BLaER1 treated with 17β-estradiol and CSF1 and Interleukin-3, amounts not matched to agents 10 nM and 100 nM (cell line): Measurements from ENCODE around the gene FPGS.
A peak's percentile ranks its signal among the peaks of the same experiment; 100 is the strongest.
"Not testable (repeated sequence)": the region's sequence is repeated elsewhere in the genome, so short reads cannot be mapped to it uniquely, and the experiment has no call there.

Source experiments
- H3K27ac ChIP-seq, 11 experiments: shearing (Covaris generic); formaldehyde crosslinking; 2 replicates each; pipeline ENCODE4 v1.8.1; 2022
- H3K27me3 ChIP-seq, 11 experiments: shearing (Covaris generic); formaldehyde crosslinking; 2 replicates each; pipeline ENCODE4 v1.8.1; 2022
- H3K36me3 ChIP-seq, 11 experiments: shearing (Covaris generic); formaldehyde crosslinking; 2 replicates each; pipeline ENCODE4 v1.8.1; 2022
- H3K4me1 ChIP-seq, 10 experiments: shearing (Covaris generic); formaldehyde crosslinking; 2 replicates each; pipeline ENCODE4 v1.8.1; 2022
- H3K4me2 ChIP-seq, 11 experiments: shearing (Covaris generic); formaldehyde crosslinking; 2 replicates each; pipeline ENCODE4 v1.8.1; 2022
- H3K4me3 ChIP-seq, 10 experiments: shearing (Covaris generic); formaldehyde crosslinking; 2 replicates each; pipeline ENCODE4 v1.8.1; 2022
- H3K9ac ChIP-seq, 11 experiments: shearing (Covaris generic); formaldehyde crosslinking; 2 replicates each; pipeline ENCODE4 v1.8.1; 2022
- H3K9me3 ChIP-seq, 11 experiments: shearing (Covaris generic); formaldehyde crosslinking; replicated peaks in 1 of 11; 2 replicates each; pipeline ENCODE4 v1.8.1; 2022
- H4K20me1 ChIP-seq, 11 experiments: shearing (Covaris generic); formaldehyde crosslinking; 2 replicates each; pipeline ENCODE4 v1.8.1; 2022
- Cebpa-rat ChIP-seq, 11 experiments: shearing (Covaris generic); IDR thresholded peaks; 2 replicates each; pipeline ENCODE4 v1.8.1; 2022

The FPGS gene

GRCh38 chr9:127780126-127780885 is 22.4 kb upstream of the FPGS start:
- peaks cover 87 to 95% (median 93%) of the 10 kb centered on the region in 10 experiments for H3K4me1 ChIP-seq
- H3K27me3 ChIP-seq, result no peaks in the 10 kb centered on the region
- peak overlapping the region in 10 of 11 experiments; percentile 6 to 90 (median 82); a peak in 20 of 22 replicates for H3K9ac ChIP-seq
- no peaks in the 10 kb centered on the region for H3K9me3 ChIP-seq
- H3K4me3 ChIP-seq, result 0 out of 20 replicates have a peak overlapping the region, but pooled peaks of 1 of the 10 experiments have one; percentile 69
- peak overlapping the region; percentile 92 to 99 (median 97) for H3K4me2 ChIP-seq
- H4K20me1 ChIP-seq, result peaks cover 0 to 6% (median 0%) of the 10 kb centered on the region in 11 experiments; a peak in 3 of 22 replicates
- peak overlapping the region; percentile 16 to 96 (median 92); a peak in 21 of 22 replicates for H3K27ac ChIP-seq
- TF ChIP-seq Cebpa-rat (IDR thresholded peaks at IDR 0.05), result no peak
- H3K36me3 ChIP-seq, result no peaks in the 10 kb centered on the region

GRCh38 chr9:127780909-127781308 is 21.8 kb upstream of the FPGS start:
- not testable (repeated sequence) for H3K9me3 ChIP-seq, H3K4me3 ChIP-seq, H3K36me3 ChIP-seq, H4K20me1 ChIP-seq, H3K27me3 ChIP-seq
- Histone ChIP-seq H3K27ac (peak overlapping the region in 10 of 11 experiments; percentile 83 to 96 (median 93); a peak in 21 of 22 replicates), H3K4me1 (peaks cover 81 to 90% (median 88%) of the 10 kb centered on the region in 10 experiments), H3K9ac (peak overlapping the region in 10 of 11 experiments; percentile 6 to 98 (median 84); a peak in 20 of 22 replicates), H3K4me2 (peak overlapping the region; percentile 92 to 99 (median 97))
- TF ChIP-seq Cebpa-rat (IDR thresholded peaks at IDR 0.05), result peak in 9 of 11 experiments; percentile 14 to 87 (median 66); a peak in 12 of 22 replicates

- Histone ChIP-seq H3K4me2 (peak overlapping the region; percentile 78 to 99 (median 96)), H3K27me3 (no peaks in the 10 kb centered on the region), H3K9ac (peak overlapping the region in 10 of 11 experiments; percentile 20 to 98 (median 84); a peak in 17 of 22 replicates), H4K20me1 (peaks cover 8 to 15% (median 9%) of the 10 kb centered on the region in 11 experiments; a peak in 21 of 22 replicates), H3K9me3 (no peaks in the 10 kb centered on the region), H3K36me3 (peaks cover 0 to 4% (median under 1%) of the 10 kb centered on the region in 11 experiments; a peak in 8 of 22 replicates), H3K27ac (peak overlapping the region in 10 of 11 experiments; percentile 83 to 96 (median 93); a peak in 20 of 22 replicates), H3K4me1 (peaks cover 73 to 81% (median 79%) of the 10 kb centered on the region in 10 experiments), H3K4me3 (peak overlapping the region in 1 of 10 experiments; percentile 97; a peak in 1 of 20 replicates)
- TF ChIP-seq Cebpa-rat (IDR thresholded peaks at IDR 0.05), result no peak
These were observed 20.9 kb upstream of the FPGS start for GRCh38 chr9:127781806-127782205.

DNA sequence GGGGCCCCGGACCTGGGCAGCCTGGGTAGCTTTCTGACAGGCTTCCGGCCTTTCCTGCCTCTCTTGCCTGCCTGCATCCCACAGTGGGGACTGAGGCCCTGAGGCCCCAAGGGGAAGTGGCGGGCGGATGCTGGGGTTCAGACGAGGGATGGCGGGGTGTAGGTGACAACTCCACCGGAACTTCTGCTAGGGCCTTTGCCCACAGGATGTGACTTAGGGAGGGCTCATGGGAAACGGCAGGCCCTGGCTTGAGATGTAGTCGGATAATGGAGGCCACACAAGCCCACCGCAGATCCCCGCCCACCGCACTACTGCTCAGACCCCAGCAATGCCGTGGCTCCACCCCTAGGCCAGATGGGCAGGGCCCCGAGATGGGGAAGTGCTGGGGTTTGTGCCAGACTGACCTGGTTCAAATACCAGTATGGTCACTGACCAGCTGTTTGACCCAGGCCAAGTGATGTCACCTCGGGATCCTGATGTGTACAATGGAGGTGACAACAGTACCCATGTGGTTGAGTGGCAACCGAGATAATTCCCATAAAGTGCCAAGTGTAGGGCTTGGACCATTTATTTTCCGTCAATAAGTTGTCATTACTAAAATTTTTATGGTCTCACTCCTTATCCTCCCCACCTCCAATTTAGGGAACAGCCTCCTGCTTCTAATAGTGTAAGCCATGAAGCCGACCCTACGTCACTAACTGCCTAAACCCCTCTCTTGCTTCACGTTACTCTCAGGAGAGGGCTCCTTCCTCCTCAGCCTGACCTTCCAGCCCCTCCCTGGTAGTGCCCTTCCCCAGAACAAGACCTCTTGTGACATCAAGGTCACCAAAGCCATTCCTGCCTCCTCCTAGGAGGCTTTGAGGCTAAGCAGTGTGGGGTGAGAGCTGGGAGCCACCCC is 19.3 kb upstream of the FPGS start:
- Histone ChIP-seq H3K36me3 (peaks cover 15 to 20% (median 16%) of the 10 kb centered on the region in 11 experiments), H3K27ac (peak overlapping the region; percentile 81 to 96 (median 94)), H4K20me1 (peaks cover 24 to 30% (median 24%) of the 10 kb centered on the region in 11 experiments), H3K4me2 (peak overlapping the region; percentile 78 to 99 (median 96)), H3K9me3 (no peaks in the 10 kb centered on the region), H3K27me3 (no peaks in the 10 kb centered on the region), H3K4me3 (peak overlapping the region in 8 of 10 experiments; percentile 17 to 99 (median 96); a peak in 15 of 20 replicates), H3K9ac (peak overlapping the region; percentile 90 to 98 (median 96)), H3K4me1 (peaks cover 79 to 81% (median 79%) of the 10 kb centered on the region in 10 experiments)
- TF ChIP-seq Cebpa-rat (IDR thresholded peaks at IDR 0.05), result peak in 5 of 11 experiments; percentile 12 to 72 (median 33); a peak in 3 of 22 replicates

DNA sequence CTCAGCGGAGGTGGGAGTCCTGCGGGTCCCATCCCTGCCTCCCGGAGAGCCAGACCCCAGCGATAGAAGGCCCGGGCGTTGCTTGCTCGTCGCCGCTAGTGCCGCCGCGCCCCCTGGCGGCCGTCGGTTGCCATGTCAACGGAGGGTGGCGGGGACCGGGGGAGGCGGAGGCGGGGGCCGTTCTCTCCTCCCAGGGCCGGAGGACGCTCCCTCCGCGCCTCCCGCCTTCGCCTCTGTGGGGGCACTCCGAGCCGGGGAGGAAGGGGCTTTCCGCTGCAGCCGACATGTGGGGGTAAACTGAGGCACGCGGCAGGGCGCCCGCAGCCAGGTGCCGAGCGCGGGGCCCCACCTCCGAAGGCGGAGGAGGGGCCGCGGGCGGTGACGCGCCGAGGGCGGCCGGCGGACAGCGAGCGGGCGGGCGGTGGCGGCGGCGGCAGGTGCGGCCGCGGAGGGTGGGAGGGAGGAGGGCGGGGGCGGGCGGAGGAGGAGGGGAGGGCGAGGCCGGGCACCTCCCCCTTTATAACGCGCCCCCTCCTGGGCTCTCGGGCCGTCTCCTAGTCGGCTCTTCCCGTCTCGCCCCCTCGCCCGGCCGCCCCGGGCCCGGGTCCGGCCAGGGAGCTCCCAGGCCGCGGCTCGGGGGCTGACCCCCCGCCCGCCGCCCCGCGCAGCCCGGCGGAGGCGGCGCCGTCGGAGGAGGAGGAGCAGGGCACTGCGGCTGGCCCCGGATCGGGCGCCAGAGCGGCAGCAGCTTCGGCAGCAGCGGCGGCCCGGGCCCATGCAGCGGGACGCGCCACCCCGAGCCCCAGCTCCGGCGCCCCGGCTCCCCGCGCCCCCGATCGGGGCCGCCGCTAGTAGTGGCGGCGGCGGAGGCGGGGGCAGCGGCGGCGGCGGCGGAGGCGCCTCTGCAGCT is 17.4 kb upstream of the FPGS start:
- peaks cover 43 to 44% (median 43%) of the 10 kb centered on the region in 11 experiments for H4K20me1 ChIP-seq
- TF ChIP-seq Cebpa-rat (IDR thresholded peaks at IDR 0.05), result no peak
- no peaks in the 10 kb centered on the region for H3K9me3 ChIP-seq
- H3K27ac ChIP-seq, result peak overlapping the region; percentile 90 to 96 (median 94)
- peaks cover 34 to 39% (median 35%) of the 10 kb centered on the region in 11 experiments for H3K36me3 ChIP-seq
- H3K4me2 ChIP-seq, result peak overlapping the region; percentile 78 to 100 (median 97)
- no peaks in the 10 kb centered on the region for H3K27me3 ChIP-seq
- H3K9ac ChIP-seq, result peak overlapping the region; percentile 90 to 98 (median 96)
- H3K4me1 ChIP-seq, result peaks cover 79 to 81% (median 79%) of the 10 kb centered on the region in 10 experiments
- peak overlapping the region; percentile 88 to 99 (median 98) for H3K4me3 ChIP-seq

DNA sequence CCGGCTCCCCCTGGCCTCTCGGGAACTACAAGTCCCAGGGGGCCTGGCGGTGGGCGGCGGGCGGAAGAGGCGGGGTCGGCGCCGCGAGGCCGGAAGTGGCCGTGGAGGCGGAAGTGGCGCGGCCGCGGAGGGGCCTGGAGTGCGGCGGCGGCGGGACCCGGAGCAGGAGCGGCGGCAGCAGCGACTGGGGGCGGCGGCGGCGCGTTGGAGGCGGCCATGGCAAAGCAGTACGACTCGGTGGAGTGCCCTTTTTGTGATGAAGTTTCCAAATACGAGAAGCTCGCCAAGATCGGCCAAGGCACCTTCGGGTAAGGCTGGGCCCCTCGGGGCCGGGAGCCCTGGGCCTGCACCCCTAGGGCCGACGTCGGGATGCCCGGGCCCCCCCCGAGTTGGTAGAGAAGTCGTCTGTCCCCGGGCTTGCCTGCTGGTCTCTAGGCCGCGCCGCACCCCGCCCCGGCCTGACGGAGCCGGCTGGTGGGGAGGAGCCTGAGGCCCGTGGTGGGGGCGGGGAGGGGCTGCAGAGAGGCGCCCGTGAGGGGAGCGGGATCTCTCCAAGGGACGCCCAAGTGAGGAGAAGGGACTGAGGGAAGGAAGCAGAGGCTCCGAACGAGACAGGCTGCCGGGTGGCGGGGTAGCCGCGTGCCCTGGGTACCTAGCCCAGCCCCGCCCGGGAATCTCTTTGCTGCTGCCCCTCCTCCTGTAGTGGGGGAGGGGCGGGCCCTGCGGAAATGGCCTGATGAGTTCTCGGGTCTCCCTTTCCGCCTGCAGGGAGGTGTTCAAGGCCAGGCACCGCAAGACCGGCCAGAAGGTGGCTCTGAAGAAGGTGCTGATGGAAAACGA is 16.5 kb upstream of the FPGS start, which contains the start of gene CDK9:
TSS of gene CDK9 (plus strand) at position 102 of the 840 bp plus-strand sequence. CDS start at position 217, 115 bp downstream.
- H3K36me3 ChIP-seq, result peaks cover 43 to 48% (median 44%) of the 10 kb centered on the region in 11 experiments
- H3K27ac ChIP-seq, result peak within 1 kb of the TSS; percentile 90 to 96 (median 94)
- no peaks in the 10 kb centered on the region for H3K27me3 ChIP-seq
- H3K4me1 ChIP-seq, result peaks cover 79 to 81% (median 79%) of the 10 kb centered on the region in 10 experiments
- peak within 1 kb of the TSS; percentile 90 to 98 (median 96) for H3K9ac ChIP-seq
- H3K4me2 ChIP-seq, result peak within 1 kb of the TSS; percentile 92 to 100 (median 98)
- H3K4me3 ChIP-seq, result peak within 1 kb of the TSS; percentile 88 to 99 (median 98)
- H4K20me1 ChIP-seq, result peaks cover 50 to 52% (median 52%) of the 10 kb centered on the region in 11 experiments
- TF ChIP-seq Cebpa-rat (IDR thresholded peaks at IDR 0.05), result no peak
- no peaks in the 10 kb centered on the region for H3K9me3 ChIP-seq

GRCh38 chr9:127786773-127787104 is 15.9 kb upstream of the FPGS start:
- Histone ChIP-seq H3K4me2 (peak overlapping the region; percentile 92 to 100 (median 95)), H3K27ac (peak overlapping the region; percentile 90 to 96 (median 94); a peak in 21 of 22 replicates), H3K27me3 (no peaks in the 10 kb centered on the region), H3K9ac (peak overlapping the region; percentile 90 to 98 (median 96)), H3K9me3 (no peaks in the 10 kb centered on the region), H3K4me3 (peak overlapping the region; percentile 88 to 99 (median 98)), H3K4me1 (peaks cover 78 to 81% (median 79%) of the 10 kb centered on the region in 10 experiments), H4K20me1 (peaks cover 50 to 58% (median 58%) of the 10 kb centered on the region in 11 experiments), H3K36me3 (peaks cover 49 to 53% (median 50%) of the 10 kb centered on the region in 11 experiments)
- no peak for TF ChIP-seq Cebpa-rat (IDR thresholded peaks at IDR 0.05)
